Spleen (tissue), 7 donors: ENCODE results near the gene MOGAT1.

Experiments used
- POLR2A ChIP-seq, 3 donors: fragments of 450-650 bp; IDR thresholded peaks; one replicate each; pipeline ENCODE4 v1.5.1; 2017; ENCODE audit warnings: antibody characterized with exemption in 3 of 3, mild to moderate bottlenecking in 1 of 3
- TF ChIP-seq, protein P1 (sequence below), 11 experiments: fragments of 200-600 bp in 7 of 11; fragments of 450-650 bp in 4 of 11; sonication (generic) in 4 of 11; IDR thresholded peaks in 8 of 11; conservative IDR thresholded peaks in 3 of 11; 1 replicate in 7 of 11; 2 replicates in 4 of 11; pipeline versions ENCODE4 v1.4.0 to v1.8.0; 2016 to 2021; ENCODE audit warnings: antibody characterized with exemption in 11 of 11, inconsistent platforms in 4 of 11, mild to moderate bottlenecking in 1 of 11
- donor health status: DM: no; HTN: no; CAD: no; lungs with moderate emphysema.
- donor health status: DM: no; HTN: no; CAD: no.
- donor health status: DM: no; HTN: no; CAD: no.

DNA sequence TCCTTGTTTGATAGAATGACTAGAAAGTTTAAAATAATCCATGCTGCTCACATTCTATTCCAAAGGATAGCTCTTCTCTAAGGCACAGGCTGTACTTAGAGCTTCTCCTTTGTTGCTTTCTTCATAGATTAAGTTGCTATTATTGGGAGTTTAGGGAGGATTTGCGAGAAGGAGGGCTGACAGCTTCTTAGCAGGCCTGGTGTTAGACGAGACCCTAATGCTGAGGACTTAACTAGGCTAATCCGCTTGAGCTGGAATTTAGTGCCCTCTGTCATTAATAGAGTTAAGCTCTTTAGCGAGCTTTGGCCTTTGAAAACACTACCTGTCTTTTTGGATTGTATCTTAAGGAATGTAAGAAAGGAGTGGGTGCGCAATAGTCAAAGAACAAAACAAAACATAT, 81.3 kb downstream of the MOGAT1 start:
- no peak for TF ChIP-seq POLR2A (IDR thresholded peaks at IDR 0.05)
- TF ChIP-seq, protein P1, sequence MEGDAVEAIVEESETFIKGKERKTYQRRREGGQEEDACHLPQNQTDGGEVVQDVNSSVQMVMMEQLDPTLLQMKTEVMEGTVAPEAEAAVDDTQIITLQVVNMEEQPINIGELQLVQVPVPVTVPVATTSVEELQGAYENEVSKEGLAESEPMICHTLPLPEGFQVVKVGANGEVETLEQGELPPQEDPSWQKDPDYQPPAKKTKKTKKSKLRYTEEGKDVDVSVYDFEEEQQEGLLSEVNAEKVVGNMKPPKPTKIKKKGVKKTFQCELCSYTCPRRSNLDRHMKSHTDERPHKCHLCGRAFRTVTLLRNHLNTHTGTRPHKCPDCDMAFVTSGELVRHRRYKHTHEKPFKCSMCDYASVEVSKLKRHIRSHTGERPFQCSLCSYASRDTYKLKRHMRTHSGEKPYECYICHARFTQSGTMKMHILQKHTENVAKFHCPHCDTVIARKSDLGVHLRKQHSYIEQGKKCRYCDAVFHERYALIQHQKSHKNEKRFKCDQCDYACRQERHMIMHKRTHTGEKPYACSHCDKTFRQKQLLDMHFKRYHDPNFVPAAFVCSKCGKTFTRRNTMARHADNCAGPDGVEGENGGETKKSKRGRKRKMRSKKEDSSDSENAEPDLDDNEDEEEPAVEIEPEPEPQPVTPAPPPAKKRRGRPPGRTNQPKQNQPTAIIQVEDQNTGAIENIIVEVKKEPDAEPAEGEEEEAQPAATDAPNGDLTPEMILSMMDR (IDR thresholded peaks at IDR 0.05 in 8 of 11, conservative IDR thresholded peaks at IDR 0.05 in 3 of 11): no peak
